Esophagus (tissue), 2 donors: Measurements from ENCODE around the gene USH1C. TPM values are rescaled to one million over a fixed set of nuclear protein-coding genes. Genes with fewer than 3 reads are reported as not detected.

Experiments used
- H3K27ac ChIP-seq, 2 donors: one replicate each; pipeline ENCODE4 v1.5.1; 2013; ENCODE audit warnings: low read depth in 2 of 2, mild to moderate bottlenecking in 2 of 2, inconsistent platforms in 1 of 2, low read length in 1 of 2, moderate library complexity in 1 of 2
- H3K27me3 ChIP-seq, 2 donors: one replicate each; pipeline ENCODE4 v1.6.1; 2013; ENCODE audit warnings: low read length in 2 of 2, control low read depth in 1 of 2, mild to moderate bottlenecking in 1 of 2; ENCODE audit not compliant: insufficient read depth in 2 of 2, control insufficient read depth in 1 of 2
- H3K36me3 ChIP-seq, 2 donors: one replicate each; pipeline ENCODE4 v1.6.1; 2013; ENCODE audit warnings: low read length in 1 of 2; ENCODE audit not compliant: control insufficient read depth in 2 of 2, insufficient read depth in 2 of 2
- H3K4me1 ChIP-seq, 2 donors: one replicate each; pipeline ENCODE4 v1.6.1; 2013; ENCODE audit warnings: low read length in 1 of 2; ENCODE audit not compliant: control insufficient read depth in 2 of 2, insufficient read depth in 2 of 2
- H3K4me3 ChIP-seq, 2 donors: one replicate each; pipeline ENCODE4 v1.5.1; 2013; ENCODE audit warnings: low read length in 2 of 2, mild to moderate bottlenecking in 2 of 2, low read depth in 1 of 2, moderate library complexity in 1 of 2
- H3K9me3 ChIP-seq, 2 donors: one replicate each; pipeline ENCODE4 v1.6.1; 2013; ENCODE audit warnings: mild to moderate bottlenecking in 2 of 2, low read depth in 1 of 2, low read length in 1 of 2, moderate library complexity in 1 of 2; ENCODE audit not compliant: control insufficient read depth in 2 of 2, insufficient read depth in 1 of 2
- WGBS, 2 donors: extraction: QIAGEN DNeasy Blood & Tissue Kit; methylation state at CpG; one replicate each; pipeline ENCODE4 v1.1.7; 2013; 5-methylcytosine and 5-hydroxymethylcytosine counted together
- polyA plus RNA-seq, 2 donors: library from polyadenylated mRNA; stranded (reverse); fragments of 200-250 nt; gene quantifications; one replicate each; pipeline ENCODE4 v1.2.3, GENCODE V29; 2013
- donor health status: healthy with polysubstance abuse.
- donor health status: Bipolar disorder and iron deficiency.

The USH1C gene
- polyA plus RNA-seq, 2 donors, result 0.08 TPM

- 56% methylated on average over 8 of the region's 8 CpGs for WGBS, 2 donors
- Histone ChIP-seq H3K27ac (no peak overlapping the region), H3K4me1 (no peaks in the 10 kb centered on the region)
Observed at GRCh38 chr11:17457396-17458173, 86.6 kb downstream of the USH1C start.

GRCh38 chr11:17452668-17453067, 91.5 kb downstream of the USH1C start:
- Histone ChIP-seq H3K9me3 (no peaks in the 10 kb centered on the region), H3K4me3 (no peak overlapping the region), H3K4me1 (no peaks in the 10 kb centered on the region), H3K36me3 (no peaks in the 10 kb centered on the region), H3K27ac (no peak overlapping the region), H3K27me3 (peaks cover 0 to 2% of the 10 kb centered on the region in 2 donors)
- WGBS, 2 donors, result 76 to 77% methylated on average over 2 of the region's 2 CpGs

More at GRCh38 chr11:17457396-17458173, 86.6 kb downstream of the USH1C start:
- Histone ChIP-seq H3K4me3 (no peak overlapping the region), H3K36me3 (no peaks in the 10 kb centered on the region), H3K9me3 (no peaks in the 10 kb centered on the region), H3K27me3 (no peaks in the 10 kb centered on the region)

- 80 to 85% methylated on average over 8 of the region's 8 CpGs for whole genome bisulfite sequencing, 2 donors
- Histone ChIP-seq H3K27me3 (peaks cover 0 to 2% of the 10 kb centered on the region in 2 donors), H3K27ac (no peak overlapping the region), H3K4me3 (no peak overlapping the region), H3K9me3 (no peaks in the 10 kb centered on the region), H3K4me1 (no peaks in the 10 kb centered on the region), H3K36me3 (no peaks in the 10 kb centered on the region)
Observed at GRCh38 chr11:17449158-17449557, 95.1 kb downstream of the USH1C start.

GRCh38 chr11:17446482-17446881, 97.7 kb downstream of the USH1C start:
- no peaks in the 10 kb centered on the region for H3K36me3 ChIP-seq
- H3K9me3 ChIP-seq, result no peaks in the 10 kb centered on the region
- H3K27me3 ChIP-seq, result no peaks in the 10 kb centered on the region
- no peaks in the 10 kb centered on the region for H3K4me1 ChIP-seq
- 71 to 83% methylated on average over 2 of the region's 2 CpGs for WGBS, 2 donors
- no peak overlapping the region for H3K27ac ChIP-seq
- no peak overlapping the region for H3K4me3 ChIP-seq

- no peak overlapping the region for H3K27ac ChIP-seq
- H3K27me3 ChIP-seq, result no peaks in the 10 kb centered on the region
- H3K4me1 ChIP-seq, result no peaks in the 10 kb centered on the region
- H3K4me3 ChIP-seq, result no peak overlapping the region
- no peaks in the 10 kb centered on the region for H3K9me3 ChIP-seq
- no peaks in the 10 kb centered on the region for H3K36me3 ChIP-seq
- WGBS, 2 donors, result 69 to 72% methylated on average over 5 of the region's 5 CpGs
Observed at GRCh38 chr11:17445240-17445795, 98.9 kb downstream of the USH1C start.

- WGBS, 2 donors, result 71 to 85% methylated on average over 2 of the region's 2 CpGs
- no peak overlapping the region for H3K27ac ChIP-seq
- no peaks in the 10 kb centered on the region for H3K4me1 ChIP-seq
- no peaks in the 10 kb centered on the region for H3K36me3 ChIP-seq
- H3K9me3 ChIP-seq, result no peaks in the 10 kb centered on the region
- no peaks in the 10 kb centered on the region for H3K27me3 ChIP-seq
- H3K4me3 ChIP-seq, result no peak overlapping the region
Observed at GRCh38 chr11:17443926-17444690, 100.1 kb downstream of the USH1C start.

Other genes with a start within 250 kb of the USH1C start
- gene NCR3LG1, start 192.6 kb downstream of the USH1C start, polyA plus RNA-seq, result under 1 TPM; 0.71 TPM
- under 1 TPM; 0.67 to 0.71 TPM for gene KCNJ11, start 155.8 kb downstream of the USH1C start, polyA plus RNA-seq
- gene ABCC8, start 67.6 kb downstream of the USH1C start, polyA plus RNA-seq, result under 1 TPM; 0.10 to 0.29 TPM
- not detected for gene OTOG, start 2.8 kb upstream of the USH1C start, polyA plus RNA-seq
- not detected for gene MYOD1, start 175.2 kb upstream of the USH1C start, polyA plus RNA-seq
- gene KCNC1, start 190.4 kb upstream of the USH1C start, polyA plus RNA-seq, result under 1 TPM in 1 of 2 donors, not detected in 1; 0.01 TPM